GM19452 (cell line): Measurements from ENCODE around the gene TAB3.
"Not testable (repeated sequence)": the region's sequence is repeated elsewhere in the genome, so short reads cannot be mapped to it uniquely, and the experiment has no call there.

ENCODE experiments used
- ATAC-seq: cut with Tn5 transposase; IDR thresholded peaks from one replicate; pipeline ENCODE4 v1.9.1; 2021; ENCODE audit not compliant: unreplicated experiment

TAB3 gene

GRCh38 chrX:30822068-30822681, 66.9 kb downstream of the TAB3 start:
- peak; percentile 77 for ATAC-seq

GRCh38 chrX:30821116-30821515, 67.9 kb downstream of the TAB3 start:
- ATAC-seq = no peak

GRCh38 chrX:30819080-30819479, 70.0 kb downstream of the TAB3 start:
- no peak for ATAC-seq

- ATAC-seq = no peak
These were observed 73.0 kb downstream of the TAB3 start for GRCh38 chrX:30816079-30816478.

GRCh38 chrX:30814978-30815377, 74.1 kb downstream of the TAB3 start:
- ATAC-seq = no peak

- peak; percentile 92 for ATAC-seq
These were observed 76.7 kb downstream of the TAB3 start for GRCh38 chrX:30812326-30812725.

GRCh38 chrX:30806187-30806728, 82.8 kb downstream of the TAB3 start:
- ATAC-seq = no peak

GRCh38 chrX:30804462-30804861, 84.6 kb downstream of the TAB3 start:
- ATAC-seq = no peak

- no peak for ATAC-seq
These were observed 88.2 kb downstream of the TAB3 start for GRCh38 chrX:30800901-30801300.

GRCh38 chrX:30799327-30799726, 89.7 kb downstream of the TAB3 start:
- no peak for ATAC-seq

GRCh38 chrX:30798810-30799209, 90.2 kb downstream of the TAB3 start:
- ATAC-seq = no peak

- ATAC-seq = not testable (repeated sequence)
These were observed 91.8 kb downstream of the TAB3 start for GRCh38 chrX:30797301-30797700.

- ATAC-seq = no peak
These were observed 92.8 kb downstream of the TAB3 start for GRCh38 chrX:30795981-30796958.

- ATAC-seq = no peak
These were observed 94.6 kb downstream of the TAB3 start for GRCh38 chrX:30794497-30794896.

- no peak for ATAC-seq
These were observed 95.3 kb downstream of the TAB3 start for GRCh38 chrX:30793767-30794103.

- ATAC-seq = no peak
These were observed 95.8 kb downstream of the TAB3 start for GRCh38 chrX:30793075-30793766.

- no peak for ATAC-seq
These were observed 97.5 kb downstream of the TAB3 start for GRCh38 chrX:30791296-30792278.

GRCh38 chrX:30787012-30787411, 102.0 kb downstream of the TAB3 start:
- no peak for ATAC-seq

- ATAC-seq = no peak
These were observed 102.7 kb downstream of the TAB3 start for GRCh38 chrX:30786374-30786773.

- no peak for ATAC-seq
These were observed 107.2 kb downstream of the TAB3 start for GRCh38 chrX:30781711-30782444.
